Medulla oblongata (tissue), 1 donor: ENCODE measurements around the gene PNKP.

ENCODE experiments used
- DNase-seq: peaks from one replicate; pipeline ENCODE4 v3.0.0-alpha.2; 2015; ENCODE audit errors: extremely low spot score

The PNKP gene

GRCh38 chr19:49847731-49848696 lies 19.4 kb downstream of the PNKP start:
- DNase-seq = no peak

GRCh38 chr19:49846408-49846807 lies 21.0 kb downstream of the PNKP start:
- no peak for DNase-seq

GRCh38 chr19:49845414-49845813 lies 22.0 kb downstream of the PNKP start:
- DNase-seq = no peak

- no peak for DNase-seq
These were observed 23.0 kb downstream of the PNKP start for GRCh38 chr19:49844138-49845095.

- DNase-seq = no peak
These were observed 24.1 kb downstream of the PNKP start for GRCh38 chr19:49843265-49843664.

- DNase-seq = no peak
These were observed 26.6 kb downstream of the PNKP start for GRCh38 chr19:49840736-49841249.

- no peak for DNase-seq
These were observed 27.1 kb downstream of the PNKP start for GRCh38 chr19:49840321-49840720.

GRCh38 chr19:49839713-49840112 lies 27.7 kb downstream of the PNKP start:
- DNase-seq = no peak

GRCh38 chr19:49838885-49839588 lies 28.3 kb downstream of the PNKP start:
- DNase-seq = no peak

GRCh38 chr19:49837425-49837824 lies 30.0 kb downstream of the PNKP start:
- DNase-seq = no peak

- DNase-seq = no peak
These were observed 30.4 kb downstream of the PNKP start for GRCh38 chr19:49837009-49837310.

GRCh38 chr19:49836176-49837008 lies 31.0 kb downstream of the PNKP start:
- DNase-seq = no peak

GRCh38 chr19:49835562-49835961 lies 31.8 kb downstream of the PNKP start:
- DNase-seq = no peak

- DNase-seq = no peak
These were observed 33.8 kb downstream of the PNKP start for GRCh38 chr19:49833599-49833998.

- no peak for DNase-seq
These were observed 34.8 kb downstream of the PNKP start for GRCh38 chr19:49832556-49832955.

GRCh38 chr19:49831592-49831991 lies 35.8 kb downstream of the PNKP start:
- no peak for DNase-seq

- DNase-seq = no peak
These were observed 36.6 kb downstream of the PNKP start for GRCh38 chr19:49830766-49831165.

- no peak for DNase-seq
These were observed 37.7 kb downstream of the PNKP start for GRCh38 chr19:49829721-49830120.

- DNase-seq = no peak
These were observed 38.2 kb downstream of the PNKP start for GRCh38 chr19:49829200-49829599.

GRCh38 chr19:49827034-49827433 lies 40.3 kb downstream of the PNKP start:
- no peak for DNase-seq

- no peak for DNase-seq
These were observed 42.7 kb downstream of the PNKP start for GRCh38 chr19:49824662-49825061.
